ENCODE data around the gene LHX8. TPM values are rescaled to one million over a fixed set of nuclear protein-coding genes. Genes with fewer than 3 reads are reported as not detected.
"Not testable (repeated sequence)": the region's sequence is repeated elsewhere in the genome, so short reads cannot be mapped to it uniquely, and the experiment has no call there.

Gene LHX8
- total and polyA plus RNA-seq, 2 donors (not counting 1 experiment from before 2014, with no cell fraction given): not detected

GRCh38 chr1:75172556-75172955 lies 38.4 kb downstream of the LHX8 start:
- 43% methylated on average over 1 of the region's 1 CpG for WGBS (ENCODE audit: insufficient coverage)
- Histone ChIP-seq H3K27ac (ENCODE audit: low read length in 2 of 2) (no peak overlapping the region), H3K4me2 (replicated peaks; ENCODE audit: low read depth, low read length, poor library complexity, severe bottlenecking) (no peak overlapping the region), H3K36me3 (replicated peaks in 1 of 2; ENCODE audit: control extremely low read depth in 1 of 2, control insufficient read depth in 1 of 2, extremely low read depth in 1 of 2, insufficient read depth in 2 of 2, low read length in 1 of 2) (no peaks in the 10 kb centered on the region), H3K4me1 (ENCODE audit: control insufficient read depth in 2 of 2, insufficient read depth in 2 of 2, low read length in 2 of 2) (no peaks in the 10 kb centered on the region), H4K20me1 (ENCODE audit: control insufficient read depth, insufficient read depth, low read length, poor library complexity, severe bottlenecking) (no peaks in the 10 kb centered on the region), H3K9me3 (ENCODE audit: control extremely low read depth in 1 of 3, control insufficient read depth in 2 of 3, insufficient read depth in 1 of 3, low read length in 2 of 3) (no peaks in the 10 kb centered on the region), H2AFZ (ENCODE audit: insufficient read depth, low read depth, low read length, poor library complexity, severe bottlenecking) (no peak overlapping the region), H3K9ac (ENCODE audit: low read length) (no peak overlapping the region), H3K4me3 (ENCODE audit: control extremely low read depth in 1 of 5, extremely low read depth in 1 of 5, insufficient read depth in 1 of 5, low read depth in 2 of 5, low read length in 4 of 5) (no peak overlapping the region), H3K27me3 (replicated peaks in 1 of 4; ENCODE audit: control extremely low read depth in 1 of 4, control insufficient read depth in 3 of 4, insufficient read depth in 4 of 4, low read length in 3 of 4) (no peaks in the 10 kb centered on the region), H3K79me2 (ENCODE audit: control insufficient read depth, insufficient read depth, low read length) (no peaks in the 10 kb centered on the region)
- no peak overlapping the region for H3K27ac Mint-ChIP-seq
- DNase-seq (no peak), ATAC-seq (ENCODE audit: low read depth) (no peak)
- H3K27me3 Mint-ChIP-seq: no peaks in the 10 kb centered on the region
- ChIA-PET CTCF (no interaction called here), POLR2A (no interaction called here)
- H3K4me3 Mint-ChIP-seq: no peak overlapping the region
- intact Hi-C loops (cut with micrococcal nuclease): no loop called here
- H3K4me1 Mint-ChIP-seq: no peaks in the 10 kb centered on the region
- no peak for TF ChIP-seq EZH2 (IDR thresholded peaks at IDR 0.05; ENCODE audit: borderline replicate concordance, insufficient read depth, low read depth, low read length, poor library complexity, severe bottlenecking)
- no peak for TF ChIP-seq CTCF (IDR thresholded peaks at IDR 0.05)
- H3K9me3 Mint-ChIP-seq (ENCODE audit: insufficient read depth): no peaks in the 10 kb centered on the region

GRCh38 chr1:75174031-75174760 lies 40.0 kb downstream of the LHX8 start:
- H3K4me2 ChIP-seq (replicated peaks; ENCODE audit: low read depth, low read length, poor library complexity, severe bottlenecking): no peak overlapping the region
- WGBS (ENCODE audit: insufficient coverage): 40% methylated on average over 1 of the region's 2 CpGs
- Mint-ChIP-seq H3K27ac (no peak overlapping the region), H3K4me3 (no peak overlapping the region), H3K27me3 (no peaks in the 10 kb centered on the region), H3K4me1 (no peaks in the 10 kb centered on the region), H3K9me3 (ENCODE audit: insufficient read depth) (no peaks in the 10 kb centered on the region)
- no peak overlapping the region for H3K4me3 ChIP-seq (ENCODE audit: control extremely low read depth in 1 of 5, extremely low read depth in 1 of 5, insufficient read depth in 1 of 5, low read depth in 2 of 5, low read length in 4 of 5)
- intact Hi-C loops (cut with micrococcal nuclease): no loop called here
- no peak overlapping the region for H3K27ac ChIP-seq (ENCODE audit: low read length in 2 of 2)
- H4K20me1 ChIP-seq (ENCODE audit: control insufficient read depth, insufficient read depth, low read length, poor library complexity, severe bottlenecking): no peaks in the 10 kb centered on the region
- ChIA-PET CTCF (no interaction called here), POLR2A (no interaction called here)
- no peak overlapping the region for H3K9ac ChIP-seq (ENCODE audit: low read length)
- no peaks in the 10 kb centered on the region for H3K9me3 ChIP-seq (ENCODE audit: control extremely low read depth in 1 of 3, control insufficient read depth in 2 of 3, insufficient read depth in 1 of 3, low read length in 2 of 3)
- H3K36me3 ChIP-seq (replicated peaks in 1 of 2; ENCODE audit: control extremely low read depth in 1 of 2, control insufficient read depth in 1 of 2, extremely low read depth in 1 of 2, insufficient read depth in 2 of 2, low read length in 1 of 2): no peaks in the 10 kb centered on the region
- TF ChIP-seq CTCF (IDR thresholded peaks at IDR 0.05): no peak
- no peak for TF ChIP-seq EZH2 (IDR thresholded peaks at IDR 0.05; ENCODE audit: borderline replicate concordance, insufficient read depth, low read depth, low read length, poor library complexity, severe bottlenecking)
- no peaks in the 10 kb centered on the region for H3K79me2 ChIP-seq (ENCODE audit: control insufficient read depth, insufficient read depth, low read length)
- H3K27me3 ChIP-seq (replicated peaks in 1 of 4; ENCODE audit: control extremely low read depth in 1 of 4, control insufficient read depth in 3 of 4, insufficient read depth in 4 of 4, low read length in 3 of 4): no peaks in the 10 kb centered on the region
- DNase-seq: no peak
- no peak overlapping the region for H2AFZ ChIP-seq (ENCODE audit: insufficient read depth, low read depth, low read length, poor library complexity, severe bottlenecking)
- no peaks in the 10 kb centered on the region for H3K4me1 ChIP-seq (ENCODE audit: control insufficient read depth in 2 of 2, insufficient read depth in 2 of 2, low read length in 2 of 2)
- no peak for ATAC-seq (ENCODE audit: low read depth)

GRCh38 chr1:75181214-75181955 lies 47.2 kb downstream of the LHX8 start:
- POLR2A ChIA-PET; H3K27ac Mint-ChIP-seq; H3K9ac ChIP-seq (ENCODE audit: low read length); H3K36me3 ChIP-seq (replicated peaks in 1 of 2; ENCODE audit: control extremely low read depth in 1 of 2, control insufficient read depth in 1 of 2, extremely low read depth in 1 of 2, insufficient read depth in 2 of 2, low read length in 1 of 2); H3K4me2 ChIP-seq (replicated peaks; ENCODE audit: low read depth, low read length, poor library complexity, severe bottlenecking); H3K27me3 ChIP-seq (replicated peaks in 1 of 4; ENCODE audit: control extremely low read depth in 1 of 4, control insufficient read depth in 3 of 4, insufficient read depth in 4 of 4, low read length in 3 of 4); H3K4me3 ChIP-seq (ENCODE audit: control extremely low read depth in 1 of 5, extremely low read depth in 1 of 5, insufficient read depth in 1 of 5, low read depth in 2 of 5, low read length in 4 of 5); H3K9me3 ChIP-seq (ENCODE audit: control extremely low read depth in 1 of 3, control insufficient read depth in 2 of 3, insufficient read depth in 1 of 3, low read length in 2 of 3); CTCF ChIA-PET; H3K4me3 Mint-ChIP-seq; ATAC-seq (ENCODE audit: low read depth); H3K9me3 Mint-ChIP-seq (ENCODE audit: insufficient read depth); H3K27me3 Mint-ChIP-seq; H4K20me1 ChIP-seq (ENCODE audit: control insufficient read depth, insufficient read depth, low read length, poor library complexity, severe bottlenecking); H3K79me2 ChIP-seq (ENCODE audit: control insufficient read depth, insufficient read depth, low read length); H3K4me1 ChIP-seq (ENCODE audit: control insufficient read depth in 2 of 2, insufficient read depth in 2 of 2, low read length in 2 of 2); H3K27ac ChIP-seq (ENCODE audit: low read length in 2 of 2); H2AFZ ChIP-seq (ENCODE audit: insufficient read depth, low read depth, low read length, poor library complexity, severe bottlenecking); H3K4me1 Mint-ChIP-seq; intact Hi-C loops (cut with micrococcal nuclease); DNase-seq: not testable (repeated sequence)
- WGBS (ENCODE audit: insufficient coverage): 89% methylated on average over 13 of the region's 13 CpGs
